Cardiac fibroblast (primary cell): ENCODE results near the gene TES.

Experiments
- DNase-seq, 2 donors: peaks; one replicate each; pipeline versions ENCODE4 v3.0.0 to v3.0.0-alpha.2; 2010; ENCODE audit warnings: low read depth in 2 of 2
- H3K4me3 ChIP-seq, 2 donors: replicated peaks in 1 of 2; 1 replicate in 1 of 2; 2 replicates in 1 of 2; pipeline ENCODE4 v1.5.1; 2011; ENCODE audit warnings: low read depth in 2 of 2, low read length in 2 of 2, mild to moderate bottlenecking in 2 of 2, moderate library complexity in 1 of 2
- TF ChIP-seq, protein P1 (sequence below): IDR thresholded peaks from one replicate; pipeline ENCODE4 v1.5.1; 2011; ENCODE audit warnings: low read depth, mild to moderate bottlenecking, low read length, inconsistent platforms

TES gene

DNA sequence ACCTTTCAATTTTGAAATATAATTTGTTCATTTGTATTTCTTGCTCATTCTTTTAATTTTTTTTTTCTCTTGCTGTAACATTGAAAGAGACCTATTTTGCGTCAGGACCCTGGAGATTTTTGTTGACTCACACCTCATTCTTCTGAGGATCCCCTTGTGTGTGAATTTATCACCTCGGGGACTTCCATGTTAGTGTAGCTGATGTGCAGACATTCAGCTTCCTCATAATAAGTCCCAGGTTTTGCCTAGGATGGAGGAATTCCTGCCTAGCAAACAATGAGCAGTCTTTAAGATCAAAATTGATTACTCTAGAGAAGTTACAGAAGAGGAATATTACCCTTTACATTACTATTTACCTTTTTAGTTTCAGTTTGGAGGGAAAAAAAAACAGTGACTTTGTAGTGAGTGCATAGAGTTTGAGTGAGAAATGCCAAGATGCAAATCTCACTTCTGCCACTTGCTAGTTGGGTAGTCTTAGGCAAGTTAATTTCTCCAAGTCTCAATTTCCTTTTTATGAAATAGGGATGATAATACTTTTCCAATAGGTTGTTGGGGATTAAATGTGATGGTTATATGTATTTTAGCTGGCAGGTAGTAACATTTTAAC is 14.3 kb downstream of the TES start:
- TF ChIP-seq, protein P1, sequence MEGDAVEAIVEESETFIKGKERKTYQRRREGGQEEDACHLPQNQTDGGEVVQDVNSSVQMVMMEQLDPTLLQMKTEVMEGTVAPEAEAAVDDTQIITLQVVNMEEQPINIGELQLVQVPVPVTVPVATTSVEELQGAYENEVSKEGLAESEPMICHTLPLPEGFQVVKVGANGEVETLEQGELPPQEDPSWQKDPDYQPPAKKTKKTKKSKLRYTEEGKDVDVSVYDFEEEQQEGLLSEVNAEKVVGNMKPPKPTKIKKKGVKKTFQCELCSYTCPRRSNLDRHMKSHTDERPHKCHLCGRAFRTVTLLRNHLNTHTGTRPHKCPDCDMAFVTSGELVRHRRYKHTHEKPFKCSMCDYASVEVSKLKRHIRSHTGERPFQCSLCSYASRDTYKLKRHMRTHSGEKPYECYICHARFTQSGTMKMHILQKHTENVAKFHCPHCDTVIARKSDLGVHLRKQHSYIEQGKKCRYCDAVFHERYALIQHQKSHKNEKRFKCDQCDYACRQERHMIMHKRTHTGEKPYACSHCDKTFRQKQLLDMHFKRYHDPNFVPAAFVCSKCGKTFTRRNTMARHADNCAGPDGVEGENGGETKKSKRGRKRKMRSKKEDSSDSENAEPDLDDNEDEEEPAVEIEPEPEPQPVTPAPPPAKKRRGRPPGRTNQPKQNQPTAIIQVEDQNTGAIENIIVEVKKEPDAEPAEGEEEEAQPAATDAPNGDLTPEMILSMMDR = no peak
- peak in 1 of 2 donors; percentile 71 for DNase-seq
- no peak overlapping the region for H3K4me3 ChIP-seq

DNA sequence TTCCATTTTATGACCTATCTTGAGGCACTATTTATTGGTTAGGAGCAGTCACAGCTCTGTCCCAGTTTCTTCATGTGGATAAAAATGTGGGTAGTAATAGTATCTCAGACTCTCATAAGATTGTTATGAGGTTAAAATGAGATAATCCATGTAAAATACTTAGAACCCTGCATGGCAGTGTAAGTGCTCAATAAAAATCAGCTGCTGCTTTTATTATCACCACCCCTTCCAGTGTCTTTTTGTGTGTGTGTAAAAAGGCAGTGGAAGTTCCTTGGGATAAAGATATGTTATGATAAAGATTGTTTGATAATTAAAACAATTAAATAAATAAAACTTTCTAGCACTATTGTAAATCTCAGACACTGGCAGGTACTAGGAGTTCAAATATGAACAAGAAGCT is 15.5 kb downstream of the TES start:
- no peak for DNase-seq
- H3K4me3 ChIP-seq = no peak overlapping the region
- TF ChIP-seq, protein P1 = no peak

DNA sequence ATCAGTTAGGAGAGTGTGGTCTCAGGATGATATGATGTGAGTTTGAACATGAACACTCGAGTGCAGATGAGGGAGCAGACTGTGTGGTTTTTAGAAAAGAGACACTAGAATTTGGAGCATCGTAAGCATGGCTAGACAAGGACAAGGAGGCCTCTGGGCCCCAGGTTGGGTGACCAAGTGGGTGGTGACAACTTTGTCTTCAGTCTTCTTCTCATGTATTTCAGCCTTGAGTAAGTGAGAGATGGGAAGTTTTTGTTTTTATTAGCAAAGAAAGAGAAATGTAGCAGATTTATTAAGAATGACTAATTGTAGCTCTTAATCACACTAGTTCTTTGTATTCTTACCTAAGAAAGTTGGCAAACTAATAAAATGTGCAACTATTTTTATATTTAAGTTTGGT is 16.3 kb downstream of the TES start:
- no peak overlapping the region for H3K4me3 ChIP-seq
- TF ChIP-seq, protein P1 = no peak
- peak in 1 of 2 donors; percentile 52 for DNase-seq

DNA sequence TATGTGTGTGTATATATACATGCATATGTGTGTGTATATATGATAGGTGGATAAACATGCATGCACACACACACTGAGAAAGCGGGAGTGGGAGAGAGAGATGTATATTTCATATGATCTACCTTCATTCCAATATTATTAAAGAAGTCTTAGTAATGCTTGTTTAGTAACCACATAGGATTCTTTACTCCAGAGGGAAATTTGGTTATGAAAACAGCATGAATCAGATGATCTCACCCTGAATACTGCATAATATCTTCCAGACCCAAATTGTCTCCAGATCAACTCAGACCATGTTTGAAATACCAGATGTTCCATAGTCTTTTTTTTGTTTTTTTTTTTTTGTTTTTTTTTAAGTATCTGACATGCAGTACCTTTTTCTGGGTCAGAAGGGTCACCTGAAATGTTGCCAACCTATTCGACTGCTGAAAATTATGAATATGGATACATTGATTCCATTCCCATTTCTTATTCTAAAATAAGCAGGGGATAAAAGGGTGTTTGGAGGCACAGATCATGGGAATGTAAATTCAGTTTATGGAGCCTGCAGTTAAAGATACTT is 17.4 kb downstream of the TES start:
- peak; percentile 61 to 96 for DNase-seq
- TF ChIP-seq, protein P1 = no peak

DNA sequence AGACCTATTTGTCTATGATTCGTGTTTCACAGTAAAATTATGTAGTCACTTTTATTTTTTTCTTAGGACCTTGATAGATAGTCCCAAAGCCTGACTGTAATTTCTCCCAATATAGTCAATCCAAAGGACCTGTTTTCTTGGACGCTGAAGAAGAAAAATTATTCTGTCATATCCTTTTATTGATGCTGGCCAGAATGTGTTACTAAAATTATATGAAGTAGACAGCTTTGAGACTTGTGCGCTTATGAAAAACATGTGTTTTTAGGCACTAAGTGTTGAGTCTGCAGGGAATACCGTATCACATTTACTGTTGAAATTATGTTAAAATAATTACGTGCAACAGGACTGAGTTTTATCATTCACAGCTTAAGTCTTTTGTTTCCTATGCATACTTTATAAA is 17.9 kb downstream of the TES start:
- H3K4me3 ChIP-seq = no peak overlapping the region
- TF ChIP-seq, protein P1 = no peak
- no peak for DNase-seq

More for the DNA sequence above, 17.4 kb downstream of the TES start:
- H3K4me3 ChIP-seq = no peak overlapping the region

DNA sequence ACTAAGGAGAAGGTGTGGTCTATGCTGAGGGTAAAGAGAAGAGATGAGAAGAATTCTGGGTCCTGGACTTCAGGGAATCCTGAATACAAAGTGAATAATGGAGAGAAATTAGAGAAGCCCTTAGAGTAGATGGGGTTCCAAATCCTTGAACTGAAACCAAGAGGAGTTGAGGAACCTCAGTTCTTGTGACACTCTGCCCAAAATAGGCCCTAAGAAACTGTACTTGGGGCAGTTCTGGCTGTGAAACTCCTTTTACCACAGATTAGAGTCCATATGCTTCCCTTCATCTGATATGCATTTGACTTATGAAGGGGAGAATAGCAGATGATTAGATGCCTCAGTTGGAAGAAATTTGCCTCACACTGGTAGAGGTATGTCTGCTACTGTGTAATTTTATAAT is 19.0 kb downstream of the TES start:
- TF ChIP-seq, protein P1 = no peak
- H3K4me3 ChIP-seq = no peak overlapping the region
- DNase-seq = no peak
